GM10266 (cell line): ENCODE measurements around the gene SEC14L5.

Experiments
- DNase-seq: peaks from one replicate; pipeline ENCODE4 v3.0.0; 2012; ENCODE audit errors: extremely low spot score
- TF ChIP-seq, protein P1 (sequence below): IDR thresholded peaks from 2 replicates; pipeline ENCODE4 v1.5.1; 2012; ENCODE audit warnings: mild to moderate bottlenecking, low read depth; ENCODE audit not compliant: control insufficient read depth, insufficient read depth; ENCODE audit errors: missing control alignments

The SEC14L5 gene

DNA sequence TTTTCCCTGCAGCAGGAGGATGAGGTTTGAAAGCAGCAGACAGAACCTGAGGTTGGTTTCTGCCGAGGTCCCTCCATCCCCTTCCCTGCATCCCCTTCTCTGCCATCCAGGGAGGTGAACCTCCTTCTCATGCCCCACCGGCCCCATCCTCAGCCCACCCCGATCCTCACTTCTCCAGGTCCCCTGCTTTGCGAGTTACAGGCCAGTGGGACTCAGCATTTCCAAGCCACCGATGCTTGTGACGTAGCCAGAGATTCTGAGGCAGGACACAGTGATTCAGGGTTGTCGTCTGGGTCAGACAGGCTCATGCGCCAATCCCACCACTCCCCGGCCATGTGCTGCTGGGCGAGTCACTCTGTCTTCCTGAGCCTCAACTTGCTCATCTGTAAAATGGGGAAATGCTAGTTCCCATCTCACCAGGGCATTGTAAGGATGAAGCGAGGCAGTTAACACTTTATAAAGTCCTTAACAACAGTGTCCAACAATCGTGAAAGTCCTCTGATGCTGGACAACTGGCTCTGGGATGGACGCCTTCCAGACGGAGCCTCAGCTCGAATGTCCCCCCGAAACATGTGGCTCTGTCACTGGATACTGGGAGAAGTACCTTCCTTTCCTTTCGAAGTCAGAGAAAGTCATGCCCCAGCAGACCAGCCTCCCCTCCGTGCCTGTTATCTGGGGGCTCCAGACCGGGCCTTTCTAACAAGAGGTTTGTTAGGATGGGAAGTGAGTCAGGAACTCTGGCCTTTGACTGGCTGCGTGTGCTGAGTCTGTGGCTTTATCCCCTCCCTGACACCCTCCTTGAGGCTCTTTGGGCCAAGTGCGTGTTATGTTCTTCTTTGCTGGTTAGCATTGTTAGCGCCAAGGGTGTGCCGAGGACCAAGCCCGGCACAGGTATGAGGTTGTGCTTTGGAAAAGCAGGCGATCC, 21.9 kb downstream of the SEC14L5 start:
- TF ChIP-seq, protein P1, sequence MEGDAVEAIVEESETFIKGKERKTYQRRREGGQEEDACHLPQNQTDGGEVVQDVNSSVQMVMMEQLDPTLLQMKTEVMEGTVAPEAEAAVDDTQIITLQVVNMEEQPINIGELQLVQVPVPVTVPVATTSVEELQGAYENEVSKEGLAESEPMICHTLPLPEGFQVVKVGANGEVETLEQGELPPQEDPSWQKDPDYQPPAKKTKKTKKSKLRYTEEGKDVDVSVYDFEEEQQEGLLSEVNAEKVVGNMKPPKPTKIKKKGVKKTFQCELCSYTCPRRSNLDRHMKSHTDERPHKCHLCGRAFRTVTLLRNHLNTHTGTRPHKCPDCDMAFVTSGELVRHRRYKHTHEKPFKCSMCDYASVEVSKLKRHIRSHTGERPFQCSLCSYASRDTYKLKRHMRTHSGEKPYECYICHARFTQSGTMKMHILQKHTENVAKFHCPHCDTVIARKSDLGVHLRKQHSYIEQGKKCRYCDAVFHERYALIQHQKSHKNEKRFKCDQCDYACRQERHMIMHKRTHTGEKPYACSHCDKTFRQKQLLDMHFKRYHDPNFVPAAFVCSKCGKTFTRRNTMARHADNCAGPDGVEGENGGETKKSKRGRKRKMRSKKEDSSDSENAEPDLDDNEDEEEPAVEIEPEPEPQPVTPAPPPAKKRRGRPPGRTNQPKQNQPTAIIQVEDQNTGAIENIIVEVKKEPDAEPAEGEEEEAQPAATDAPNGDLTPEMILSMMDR = no peak
- no peak for DNase-seq

DNA sequence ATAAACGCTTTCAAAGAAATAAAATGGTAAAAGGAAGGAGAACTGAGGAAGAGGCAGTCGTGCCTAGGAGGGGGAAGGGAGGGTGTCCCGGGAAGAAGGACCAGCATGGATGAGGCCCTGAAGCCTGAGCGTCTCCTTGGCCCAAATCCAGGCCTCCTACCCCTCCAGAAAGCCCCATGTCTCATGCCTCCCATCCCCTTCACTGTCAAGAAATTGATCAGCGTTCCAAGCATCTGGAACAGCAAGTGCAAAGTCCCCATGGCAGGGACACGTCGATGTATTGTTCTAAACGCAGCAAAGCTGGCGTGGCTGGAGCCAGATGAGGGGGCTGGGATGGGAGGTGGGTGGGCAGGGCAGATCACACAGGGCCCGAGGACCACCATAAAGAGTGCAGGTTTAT, 22.6 kb downstream of the SEC14L5 start:
- TF ChIP-seq, protein P1 = no peak

DNA sequence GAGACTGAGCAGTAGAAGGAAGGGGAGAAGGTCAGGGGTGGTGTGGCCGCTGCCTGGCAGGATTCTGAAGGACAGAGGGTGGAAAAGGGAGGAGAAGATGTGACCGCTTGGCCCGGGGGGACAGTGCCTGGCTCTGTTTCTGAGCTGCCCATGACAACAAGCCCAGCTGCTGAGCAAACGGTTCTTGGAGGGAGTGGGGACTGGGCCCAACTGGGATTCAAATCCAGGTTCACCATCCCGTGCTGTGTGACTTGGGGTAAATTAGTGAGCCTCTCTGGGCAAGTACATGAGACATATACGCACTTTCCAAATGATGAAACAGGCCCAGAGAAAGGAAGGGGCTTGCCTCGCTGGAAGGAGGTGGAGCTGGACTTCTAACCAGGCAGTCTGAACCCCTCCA, 23.3 kb downstream of the SEC14L5 start:
- no peak for DNase-seq
- TF ChIP-seq, protein P1 = no peak

More for the DNA sequence above, 22.6 kb downstream of the SEC14L5 start:
- no peak for DNase-seq

DNA sequence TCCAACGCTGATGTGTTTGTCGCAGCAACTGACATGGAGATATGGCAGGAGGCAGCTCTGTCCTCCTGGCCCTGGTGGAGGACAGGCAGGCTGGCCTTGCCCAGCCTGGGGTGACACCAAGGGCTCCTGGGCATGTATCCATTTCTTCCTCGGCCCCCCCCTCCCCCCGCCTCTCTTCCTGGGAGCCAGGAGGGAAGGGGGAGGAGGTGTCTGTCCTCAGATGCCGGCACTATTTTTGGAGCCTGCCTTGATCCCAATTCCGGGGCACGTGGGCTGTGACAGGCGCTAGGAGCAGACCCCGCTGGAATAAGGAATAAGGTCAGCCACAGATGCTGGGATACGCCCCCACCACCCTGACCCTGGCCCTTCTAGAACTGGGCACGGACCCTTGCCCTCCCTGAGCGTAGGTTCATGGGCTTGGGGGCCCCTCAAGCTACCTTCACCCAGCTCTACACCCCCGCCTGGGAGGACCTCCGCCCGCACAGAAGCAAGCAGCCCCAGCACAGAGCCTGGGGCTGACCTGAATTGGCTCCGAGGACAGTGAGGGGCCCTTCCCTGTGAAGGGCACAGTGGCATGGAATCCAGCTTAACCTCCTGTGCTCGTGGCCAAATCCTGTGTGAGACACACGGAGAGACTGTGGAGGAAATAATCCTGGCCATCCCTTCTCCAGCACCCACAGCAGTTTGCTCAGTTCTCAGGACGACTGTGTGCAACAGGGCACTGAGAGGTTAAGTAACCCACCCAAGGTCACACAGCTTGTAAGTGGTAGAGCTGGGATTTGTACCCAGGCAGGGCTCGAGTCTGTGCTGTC, 24.1 kb downstream of the SEC14L5 start:
- TF ChIP-seq, protein P1 = no peak
- DNase-seq = no peak

DNA sequence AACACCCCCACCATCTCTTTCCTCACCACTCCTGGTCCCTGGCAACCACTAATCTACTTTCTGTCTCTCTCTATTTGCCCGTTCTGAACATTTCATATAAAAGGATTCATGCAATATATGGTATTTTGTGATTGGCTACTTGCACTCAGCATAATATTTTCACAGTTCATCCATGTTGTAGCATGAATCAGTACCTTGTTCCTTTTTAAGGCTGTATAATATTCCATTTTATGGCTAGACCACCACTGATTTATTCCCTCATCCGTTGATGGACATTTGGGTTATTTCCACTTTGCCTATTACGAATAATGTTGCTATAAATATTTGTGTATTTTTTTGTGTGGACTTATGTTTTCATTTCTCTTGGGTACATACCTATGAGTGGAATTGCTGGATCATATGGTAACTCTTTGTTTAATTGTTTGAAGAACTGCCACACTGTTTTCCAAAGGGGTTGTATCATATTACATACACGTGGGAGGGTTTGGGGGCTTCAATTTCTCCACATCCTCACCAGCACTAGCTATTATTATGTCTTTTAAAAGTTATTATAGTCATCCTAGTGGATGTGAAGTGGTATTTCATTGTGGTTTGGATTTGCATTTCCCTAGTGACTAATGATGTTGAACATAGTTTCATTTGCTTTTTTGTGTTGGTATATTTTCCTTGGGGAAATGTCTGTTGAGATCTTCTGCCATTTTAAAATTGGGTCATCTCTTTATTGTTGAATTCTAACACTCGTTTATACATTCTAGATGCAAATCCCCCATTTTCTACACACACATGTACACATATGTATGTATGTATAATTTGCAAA, 26.3 kb downstream of the SEC14L5 start:
- TF ChIP-seq, protein P1 = no peak
- no peak for DNase-seq

DNA sequence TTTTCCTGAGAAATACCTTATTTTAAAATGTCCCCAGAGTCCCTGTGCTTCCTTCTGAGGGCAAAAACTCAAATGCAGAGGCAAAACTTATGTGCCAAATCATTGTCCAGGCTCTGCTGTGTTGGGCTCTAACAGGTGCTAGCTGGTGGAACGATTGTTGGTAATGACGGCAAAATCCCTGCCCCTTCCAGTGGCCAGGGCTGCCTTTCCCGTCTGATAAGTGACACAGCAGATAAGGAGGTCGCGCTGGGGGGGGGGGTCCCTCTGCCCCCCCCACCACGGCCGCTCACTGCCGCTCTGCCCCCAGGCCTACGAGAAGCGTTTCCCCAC, 29.1 kb downstream of the SEC14L5 start:
- no peak for DNase-seq
- TF ChIP-seq, protein P1 = no peak
